DOHH2 (cell line): Measurements from ENCODE around the gene CDK5RAP2.

Experiments
- H3F3A ChIP-seq: fragments of 200-600 bp; sonication (generic), shearing (Covaris generic); 2 replicates; pipeline ENCODE4 v1.6.0; 2016; ENCODE audit warnings: antibody characterized with exemption, mild to moderate bottlenecking; ENCODE audit not compliant: control insufficient read depth, insufficient read depth
- H3K27ac ChIP-seq: fragments of 200-600 bp; sonication (generic); 2 replicates; pipeline ENCODE4 v1.5.1; 2014; ENCODE audit warnings: low read depth, mild to moderate bottlenecking, low read length, moderate library complexity
- H3K27me3 ChIP-seq: fragments of 200-600 bp; sonication (generic); 2 replicates; pipeline ENCODE4 v1.6.1; 2014; ENCODE audit warnings: mild to moderate bottlenecking, low read length, mixed read lengths; ENCODE audit not compliant: control insufficient read depth
- H3K36me3 ChIP-seq: fragments of 200-600 bp; sonication (generic); 2 replicates; pipeline ENCODE4 v1.6.1; 2014; ENCODE audit warnings: mild to moderate bottlenecking, low read length, moderate library complexity, mixed read lengths; ENCODE audit not compliant: control insufficient read depth
- H3K4me1 ChIP-seq: fragments of 200-600 bp; sonication (generic); 2 replicates; pipeline ENCODE4 v1.6.1; 2014; ENCODE audit warnings: mild to moderate bottlenecking, low read length, mixed read lengths; ENCODE audit not compliant: control insufficient read depth
- H3K4me2 ChIP-seq: fragments of 200-600 bp; sonication (generic); 2 replicates; pipeline ENCODE4 v1.6.0; 2014; ENCODE audit warnings: mild to moderate bottlenecking, low read length, moderate library complexity
- H3K4me3 ChIP-seq: fragments of 200-600 bp; sonication (generic); 2 replicates; pipeline ENCODE4 v1.5.1; 2014; ENCODE audit warnings: mild to moderate bottlenecking, low read length, mixed read lengths
- H3K79me2 ChIP-seq: fragments of 200-600 bp; sonication (generic); 2 replicates; pipeline ENCODE4 v1.6.1; 2014; ENCODE audit warnings: mild to moderate bottlenecking, low read length, mixed read lengths; ENCODE audit not compliant: control insufficient read depth
- H3K9me2 ChIP-seq: fragments of 200-600 bp; sonication (generic); replicated peaks from 2 replicates; pipeline ENCODE4 v1.6.1; 2014; ENCODE audit warnings: mild to moderate bottlenecking, low read length, mixed read lengths; ENCODE audit not compliant: control insufficient read depth
- H3K9me3 ChIP-seq: fragments of 200-600 bp; sonication (generic); 2 replicates; pipeline ENCODE4 v1.6.1; 2014; ENCODE audit warnings: antibody characterized with exemption, low read length, mixed read lengths; ENCODE audit not compliant: control insufficient read depth, insufficient read depth
- H4K20me1 ChIP-seq: fragments of 200-600 bp; sonication (generic); 2 replicates; pipeline ENCODE4 v1.6.0; 2014; ENCODE audit warnings: low read depth, mild to moderate bottlenecking, antibody characterized with exemption, low read length, moderate library complexity; ENCODE audit not compliant: control insufficient read depth, insufficient read depth
- EZH2phosphoT487 ChIP-seq: fragments of 200-600 bp; sonication (generic); IDR thresholded peaks from 2 replicates; pipeline ENCODE4 v1.6.1; 2017; ENCODE audit warnings: borderline replicate concordance, mild to moderate bottlenecking, antibody characterized with exemption, low read length, moderate library complexity, mixed read lengths
- TF ChIP-seq, protein P1 (sequence below): fragments of 200-600 bp; sonication (generic); IDR thresholded peaks from one replicate; pipeline ENCODE4 v1.5.1; 2014; ENCODE audit warnings: antibody characterized with exemption, mild to moderate bottlenecking, low read depth, low read length; ENCODE audit not compliant: poor library complexity, severe bottlenecking

Gene CDK5RAP2

DNA sequence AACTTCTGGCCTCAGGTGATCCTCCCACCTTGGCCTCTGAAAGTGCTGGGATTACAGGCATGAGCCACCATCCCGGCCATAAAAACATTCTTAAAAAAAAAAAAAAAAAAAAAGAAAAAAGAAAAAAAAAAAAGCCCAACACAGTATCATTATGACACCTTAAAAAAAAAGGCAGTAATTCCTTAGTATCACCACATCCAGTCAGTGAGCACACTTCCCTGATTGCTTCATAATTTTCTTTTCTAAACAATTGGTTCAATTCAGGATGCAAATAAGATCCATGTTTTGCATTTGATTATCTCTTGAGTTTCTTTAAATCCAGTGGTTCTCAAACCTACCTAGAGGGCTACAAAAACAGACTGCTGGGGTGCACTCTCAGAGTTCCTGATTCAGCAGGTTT is 182.5 kb downstream of the CDK5RAP2 start:
- Histone ChIP-seq H4K20me1 (no peaks in the 10 kb centered on the region), H3F3A (no peaks in the 10 kb centered on the region), H3K4me1 (no peaks in the 10 kb centered on the region), H3K27ac (no peak overlapping the region), H3K79me2 (no peaks in the 10 kb centered on the region), H3K9me3 (no peaks in the 10 kb centered on the region), H3K9me2 (no peaks in the 10 kb centered on the region), H3K4me3 (no peak overlapping the region), H3K27me3 (no peaks in the 10 kb centered on the region), H3K36me3 (peaks cover 77% of the 10 kb centered on the region), H3K4me2 (no peak overlapping the region)
- TF ChIP-seq, protein P1, sequence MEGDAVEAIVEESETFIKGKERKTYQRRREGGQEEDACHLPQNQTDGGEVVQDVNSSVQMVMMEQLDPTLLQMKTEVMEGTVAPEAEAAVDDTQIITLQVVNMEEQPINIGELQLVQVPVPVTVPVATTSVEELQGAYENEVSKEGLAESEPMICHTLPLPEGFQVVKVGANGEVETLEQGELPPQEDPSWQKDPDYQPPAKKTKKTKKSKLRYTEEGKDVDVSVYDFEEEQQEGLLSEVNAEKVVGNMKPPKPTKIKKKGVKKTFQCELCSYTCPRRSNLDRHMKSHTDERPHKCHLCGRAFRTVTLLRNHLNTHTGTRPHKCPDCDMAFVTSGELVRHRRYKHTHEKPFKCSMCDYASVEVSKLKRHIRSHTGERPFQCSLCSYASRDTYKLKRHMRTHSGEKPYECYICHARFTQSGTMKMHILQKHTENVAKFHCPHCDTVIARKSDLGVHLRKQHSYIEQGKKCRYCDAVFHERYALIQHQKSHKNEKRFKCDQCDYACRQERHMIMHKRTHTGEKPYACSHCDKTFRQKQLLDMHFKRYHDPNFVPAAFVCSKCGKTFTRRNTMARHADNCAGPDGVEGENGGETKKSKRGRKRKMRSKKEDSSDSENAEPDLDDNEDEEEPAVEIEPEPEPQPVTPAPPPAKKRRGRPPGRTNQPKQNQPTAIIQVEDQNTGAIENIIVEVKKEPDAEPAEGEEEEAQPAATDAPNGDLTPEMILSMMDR: no peak
- TF ChIP-seq EZH2phosphoT487: no peak

DNA sequence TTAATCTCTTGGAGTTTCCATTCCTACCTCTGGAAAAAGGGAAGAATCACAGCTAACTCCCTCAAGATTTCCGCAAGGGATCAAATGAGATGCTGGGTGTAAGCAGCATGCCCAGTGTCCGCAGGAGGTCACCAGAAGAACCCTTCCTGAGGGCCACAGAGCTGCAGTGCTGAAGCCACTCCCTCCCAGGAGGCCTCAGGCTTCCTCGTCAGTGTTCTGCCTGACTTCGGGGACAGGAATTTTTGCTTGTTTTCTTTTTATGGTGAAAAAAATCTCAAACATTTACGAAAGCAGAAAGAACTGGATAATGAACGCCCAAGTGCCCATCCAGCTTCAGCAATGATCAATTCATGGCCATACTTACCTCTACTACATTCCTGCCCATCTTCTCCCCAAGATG is 183.0 kb downstream of the CDK5RAP2 start:
- Histone ChIP-seq H3K4me2 (no peak overlapping the region), H4K20me1 (no peaks in the 10 kb centered on the region), H3K4me3 (no peak overlapping the region), H3F3A (no peaks in the 10 kb centered on the region), H3K27me3 (no peaks in the 10 kb centered on the region), H3K9me3 (no peaks in the 10 kb centered on the region), H3K27ac (no peak overlapping the region), H3K79me2 (no peaks in the 10 kb centered on the region), H3K9me2 (no peaks in the 10 kb centered on the region), H3K4me1 (no peaks in the 10 kb centered on the region), H3K36me3 (peaks cover 79% of the 10 kb centered on the region)
- TF ChIP-seq, protein P1: no peak
- TF ChIP-seq EZH2phosphoT487: no peak

DNA sequence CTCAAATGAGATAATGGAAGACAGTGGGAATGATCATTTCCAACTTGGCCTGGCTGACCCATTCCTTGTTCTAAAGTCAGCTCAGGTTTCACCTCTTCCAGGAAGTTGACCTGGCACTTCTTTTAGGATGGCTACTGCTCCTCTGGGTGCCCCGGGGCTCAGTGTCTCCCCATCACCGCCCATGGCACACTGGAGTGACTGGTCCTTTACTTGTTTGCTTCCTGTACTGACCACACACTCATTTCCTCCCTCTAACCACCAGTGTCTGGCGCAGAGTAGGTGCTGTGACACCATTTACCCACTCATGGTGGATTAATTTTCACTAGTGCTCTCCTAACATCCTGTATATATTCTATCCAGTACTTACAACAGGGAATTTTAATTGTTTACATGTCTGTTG is 183.5 kb downstream of the CDK5RAP2 start:
- H3K4me2 ChIP-seq: no peak overlapping the region
- H3K27me3 ChIP-seq: no peaks in the 10 kb centered on the region
- H3F3A ChIP-seq: no peaks in the 10 kb centered on the region
- no peaks in the 10 kb centered on the region for H3K4me1 ChIP-seq
- no peaks in the 10 kb centered on the region for H4K20me1 ChIP-seq
- H3K4me3 ChIP-seq: no peak overlapping the region
- H3K27ac ChIP-seq: no peak overlapping the region
- no peaks in the 10 kb centered on the region for H3K9me2 ChIP-seq
- TF ChIP-seq, protein P1: no peak
- H3K36me3 ChIP-seq: peaks cover 84% of the 10 kb centered on the region
- no peaks in the 10 kb centered on the region for H3K9me3 ChIP-seq
- no peaks in the 10 kb centered on the region for H3K79me2 ChIP-seq

DNA sequence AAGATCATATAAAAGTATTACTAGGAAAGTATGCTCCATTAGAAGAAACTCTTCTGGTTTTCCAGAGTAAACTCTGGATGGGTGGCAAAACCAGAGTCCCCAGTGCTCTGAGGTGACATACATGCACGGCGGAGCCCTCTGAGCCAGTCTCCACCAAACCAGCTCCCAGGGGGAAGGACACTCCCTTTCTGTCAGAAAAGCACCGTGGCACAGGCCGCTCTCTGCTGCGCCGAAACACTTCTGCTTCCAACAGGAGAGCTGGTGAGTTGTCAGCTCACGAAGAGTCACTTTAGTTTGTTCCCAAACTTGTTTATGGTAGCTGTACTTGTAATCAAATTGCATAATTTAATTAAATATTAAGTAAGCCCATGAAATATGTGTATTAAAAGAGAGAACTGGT is 184.6 kb downstream of the CDK5RAP2 start:
- Histone ChIP-seq H4K20me1 (no peaks in the 10 kb centered on the region), H3K27ac (no peak overlapping the region)

More for the DNA sequence above, 184.6 kb downstream of the CDK5RAP2 start:
- Histone ChIP-seq H3F3A (no peaks in the 10 kb centered on the region), H3K9me2 (no peaks in the 10 kb centered on the region), H3K4me1 (no peaks in the 10 kb centered on the region), H3K36me3 (peaks cover 81% of the 10 kb centered on the region), H3K9me3 (no peaks in the 10 kb centered on the region), H3K27me3 (no peaks in the 10 kb centered on the region), H3K79me2 (no peaks in the 10 kb centered on the region), H3K4me2 (no peak overlapping the region), H3K4me3 (no peak overlapping the region)
- TF ChIP-seq EZH2phosphoT487: no peak
- TF ChIP-seq, protein P1: no peak
